ENCODE results near the gene RASAL1.

Gene RASAL1

GRCh38 chr12:113103756-113104450, 31.7 kb downstream of the RASAL1 start:
- Histone ChIP-seq H3K27me3 (ENCODE audit: control insufficient read depth in 1 of 2, insufficient read depth in 1 of 2, low read length in 2 of 2) (peaks cover 46 to 59% of the 10 kb centered on the region in 2 experiments), H2BK5ac (ENCODE audit: low read depth, low read length, poor library complexity, severe bottlenecking) (no peak overlapping the region), H2AK5ac (ENCODE audit: low read length, severe bottlenecking) (no peak overlapping the region), H3K4me2 (ENCODE audit: low read length, poor library complexity, severe bottlenecking) (peak overlapping the region; percentile 7), H3K4me1 (ENCODE audit: control insufficient read depth, insufficient read depth, low read depth, low read length) (peaks cover 8% of the 10 kb centered on the region), H3K4ac (ENCODE audit: low read depth in 1 of 2, low read length in 2 of 2) (no peak overlapping the region), H2BK12ac (ENCODE audit: low read length in 2 of 2) (no peak overlapping the region), H3K27ac (ENCODE audit: low read length, poor library complexity, severe bottlenecking) (no peak overlapping the region), H2BK15ac (ENCODE audit: low read depth, poor library complexity, severe bottlenecking) (no peak overlapping the region), H3K9ac (ENCODE audit: low read length) (no peak overlapping the region), H3K14ac (ENCODE audit: low read length in 2 of 2) (no peak overlapping the region), H3K18ac (ENCODE audit: low read depth in 1 of 2, low read length in 2 of 2) (no peak overlapping the region), H4K8ac (ENCODE audit: low read length) (no peak overlapping the region), H2BK120ac (ENCODE audit: low read depth, low read length) (no peak overlapping the region), H3K4me3 (ENCODE audit: insufficient read depth in 1 of 2, low read depth in 1 of 2, low read length in 2 of 2) (no peak overlapping the region), H3K23ac (ENCODE audit: low read length in 2 of 2) (peak overlapping the region in 1 of 2 experiments; percentile 55), H4K91ac (ENCODE audit: low read length) (no peak overlapping the region), H3K9me3 (ENCODE audit: control insufficient read depth, low read length) (no peaks in the 10 kb centered on the region), H2AFZ (ENCODE audit: low read depth, low read length) (no peak overlapping the region), H3K36me3 (ENCODE audit: control insufficient read depth in 1 of 2, insufficient read depth in 2 of 2, low read depth in 1 of 2, low read length in 2 of 2) (no peaks in the 10 kb centered on the region), H3K79me1 (replicated peaks; ENCODE audit: low read length, poor library complexity, severe bottlenecking) (no peaks in the 10 kb centered on the region)
- WGBS: 11% methylated on average over 36 of the region's 43 CpGs
- DNase-seq: no peak

- no peak overlapping the region for H3K9ac ChIP-seq (ENCODE audit: low read length)
- WGBS: 93% methylated on average over 4 of the region's 5 CpGs
- H4K91ac ChIP-seq (ENCODE audit: low read length): no peak overlapping the region
- H3K4me2 ChIP-seq (ENCODE audit: low read length, poor library complexity, severe bottlenecking): no peak overlapping the region
- H4K8ac ChIP-seq (ENCODE audit: low read length): no peak overlapping the region
- H3K4ac ChIP-seq (ENCODE audit: low read depth in 1 of 2, low read length in 2 of 2): no peak overlapping the region
- no peak overlapping the region for H2BK12ac ChIP-seq (ENCODE audit: low read length in 2 of 2)
- H3K4me1 ChIP-seq (ENCODE audit: control insufficient read depth, insufficient read depth, low read depth, low read length): peaks cover 10% of the 10 kb centered on the region
- H3K27ac ChIP-seq (ENCODE audit: low read length, poor library complexity, severe bottlenecking): no peak overlapping the region
- H2AFZ ChIP-seq (ENCODE audit: low read depth, low read length): no peak overlapping the region
- no peak overlapping the region for H3K18ac ChIP-seq (ENCODE audit: low read depth in 1 of 2, low read length in 2 of 2)
- no peak overlapping the region for H2BK5ac ChIP-seq (ENCODE audit: low read depth, low read length, poor library complexity, severe bottlenecking)
- no peak overlapping the region for H2AK5ac ChIP-seq (ENCODE audit: low read length, severe bottlenecking)
- H3K23ac ChIP-seq (ENCODE audit: low read length in 2 of 2): no peak overlapping the region
- no peak overlapping the region for H2BK15ac ChIP-seq (ENCODE audit: low read depth, poor library complexity, severe bottlenecking)
- H3K36me3 ChIP-seq (ENCODE audit: control insufficient read depth in 1 of 2, insufficient read depth in 2 of 2, low read depth in 1 of 2, low read length in 2 of 2): no peaks in the 10 kb centered on the region
- H2BK120ac ChIP-seq (ENCODE audit: low read depth, low read length): no peak overlapping the region
- no peak for DNase-seq
- no peaks in the 10 kb centered on the region for H3K9me3 ChIP-seq (ENCODE audit: control insufficient read depth, low read length)
- no peaks in the 10 kb centered on the region for H3K79me1 ChIP-seq (replicated peaks; ENCODE audit: low read length, poor library complexity, severe bottlenecking)
- H3K4me3 ChIP-seq (ENCODE audit: insufficient read depth in 1 of 2, low read depth in 1 of 2, low read length in 2 of 2): no peak overlapping the region
- H3K14ac ChIP-seq (ENCODE audit: low read length in 2 of 2): no peak overlapping the region
- peaks cover 46 to 59% of the 10 kb centered on the region in 2 experiments for H3K27me3 ChIP-seq (ENCODE audit: control insufficient read depth in 1 of 2, insufficient read depth in 1 of 2, low read length in 2 of 2)
Observed at GRCh38 chr12:113102811-113103210, 32.8 kb downstream of the RASAL1 start.

- Histone ChIP-seq H2BK5ac (ENCODE audit: low read depth, low read length, poor library complexity, severe bottlenecking) (no peak overlapping the region), H2AK5ac (ENCODE audit: low read length, severe bottlenecking) (no peak overlapping the region), H3K36me3 (ENCODE audit: control insufficient read depth in 1 of 2, insufficient read depth in 2 of 2, low read depth in 1 of 2, low read length in 2 of 2) (no peaks in the 10 kb centered on the region), H3K27me3 (ENCODE audit: control insufficient read depth in 1 of 2, insufficient read depth in 1 of 2, low read length in 2 of 2) (peaks cover 44 to 55% of the 10 kb centered on the region in 2 experiments), H3K23ac (ENCODE audit: low read length in 2 of 2) (no peak overlapping the region), H3K9me3 (ENCODE audit: control insufficient read depth, low read length) (no peaks in the 10 kb centered on the region), H3K4me1 (ENCODE audit: control insufficient read depth, insufficient read depth, low read depth, low read length) (peaks cover 8% of the 10 kb centered on the region), H3K4me3 (ENCODE audit: insufficient read depth in 1 of 2, low read depth in 1 of 2, low read length in 2 of 2) (no peak overlapping the region), H3K27ac (ENCODE audit: low read length, poor library complexity, severe bottlenecking) (no peak overlapping the region), H3K14ac (ENCODE audit: low read length in 2 of 2) (no peak overlapping the region), H3K4me2 (ENCODE audit: low read length, poor library complexity, severe bottlenecking) (no peak overlapping the region), H2BK120ac (ENCODE audit: low read depth, low read length) (no peak overlapping the region), H2BK15ac (ENCODE audit: low read depth, poor library complexity, severe bottlenecking) (no peak overlapping the region), H3K4ac (ENCODE audit: low read depth in 1 of 2, low read length in 2 of 2) (no peak overlapping the region), H3K9ac (ENCODE audit: low read length) (no peak overlapping the region), H4K8ac (ENCODE audit: low read length) (no peak overlapping the region), H2AFZ (ENCODE audit: low read depth, low read length) (no peak overlapping the region), H2BK12ac (ENCODE audit: low read length in 2 of 2) (no peak overlapping the region), H3K79me1 (replicated peaks; ENCODE audit: low read length, poor library complexity, severe bottlenecking) (no peaks in the 10 kb centered on the region), H4K91ac (ENCODE audit: low read length) (no peak overlapping the region), H3K18ac (ENCODE audit: low read depth in 1 of 2, low read length in 2 of 2) (no peak overlapping the region)
- 86% methylated on average over 10 of the region's 10 CpGs for whole genome bisulfite sequencing
- DNase-seq: no peak
Observed at GRCh38 chr12:113101751-113102150, 33.8 kb downstream of the RASAL1 start.

DNA sequence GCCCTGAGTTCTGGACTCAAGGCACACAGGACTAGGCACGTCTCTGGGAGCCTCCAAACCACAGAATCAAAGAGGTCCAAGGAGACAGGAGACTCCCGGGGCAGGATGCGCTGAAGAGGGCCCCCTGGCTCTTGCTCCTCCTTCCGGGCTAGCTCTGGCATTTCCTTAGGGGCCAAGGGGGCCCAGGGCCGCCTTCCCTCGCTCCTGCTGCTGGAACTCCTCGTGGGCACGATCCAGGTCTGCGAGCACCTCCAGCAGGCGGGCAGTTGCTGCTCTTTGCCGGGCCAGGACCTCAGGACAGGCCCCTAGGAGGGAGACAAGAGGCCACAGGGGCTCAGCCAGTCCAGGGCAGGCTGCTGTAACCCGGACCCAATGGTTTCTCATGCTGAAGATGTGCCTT, 35.8 kb downstream of the RASAL1 start:
- Histone ChIP-seq H3K79me1 (replicated peaks; ENCODE audit: low read length, poor library complexity, severe bottlenecking) (no peaks in the 10 kb centered on the region), H3K36me3 (ENCODE audit: control insufficient read depth in 1 of 2, insufficient read depth in 2 of 2, low read depth in 1 of 2, low read length in 2 of 2) (no peaks in the 10 kb centered on the region), H3K4me2 (ENCODE audit: low read length, poor library complexity, severe bottlenecking) (no peak overlapping the region), H3K27me3 (ENCODE audit: control insufficient read depth in 1 of 2, insufficient read depth in 1 of 2, low read length in 2 of 2) (peaks cover 33 to 46% of the 10 kb centered on the region in 2 experiments), H2BK5ac (ENCODE audit: low read depth, low read length, poor library complexity, severe bottlenecking) (no peak overlapping the region), H2AK5ac (ENCODE audit: low read length, severe bottlenecking) (no peak overlapping the region), H2BK15ac (ENCODE audit: low read depth, poor library complexity, severe bottlenecking) (no peak overlapping the region), H3K18ac (ENCODE audit: low read depth in 1 of 2, low read length in 2 of 2) (no peak overlapping the region), H3K9me3 (ENCODE audit: control insufficient read depth, low read length) (no peaks in the 10 kb centered on the region), H4K8ac (ENCODE audit: low read length) (no peak overlapping the region), H3K4ac (ENCODE audit: low read depth in 1 of 2, low read length in 2 of 2) (no peak overlapping the region), H2BK120ac (ENCODE audit: low read depth, low read length) (no peak overlapping the region), H3K4me1 (ENCODE audit: control insufficient read depth, insufficient read depth, low read depth, low read length) (peaks cover 8% of the 10 kb centered on the region), H2BK12ac (ENCODE audit: low read length in 2 of 2) (no peak overlapping the region), H3K4me3 (ENCODE audit: insufficient read depth in 1 of 2, low read depth in 1 of 2, low read length in 2 of 2) (no peak overlapping the region), H4K91ac (ENCODE audit: low read length) (no peak overlapping the region), H3K27ac (ENCODE audit: low read length, poor library complexity, severe bottlenecking) (no peak overlapping the region), H3K23ac (ENCODE audit: low read length in 2 of 2) (no peak overlapping the region), H2AFZ (ENCODE audit: low read depth, low read length) (no peak overlapping the region), H3K14ac (ENCODE audit: low read length in 2 of 2) (no peak overlapping the region), H3K9ac (ENCODE audit: low read length) (no peak overlapping the region)
- 69% methylated on average over 11 of the region's 12 CpGs for WGBS
- DNase-seq: no peak

All from mesenchymal stem cell (in vitro differentiated cells and primary cell).